A549 treated with ZK216348 at 1 μM for 4 hours (cell line): ENCODE measurements around the gene TRIM49D2. TPM values are rescaled to one million over a fixed set of nuclear protein-coding genes. Genes with fewer than 3 reads are reported as not detected.

ENCODE experiments used
- total RNA-seq: library from RNA; stranded (reverse); fragments of 200-300 nt; extraction: Qiagen RNA extraction; gene quantifications from 5 replicates; pipeline ENCODE4 v1.2.3, GENCODE V29; 2022; ENCODE audit warnings: low read depth

Gene TRIM49D2
- total RNA-seq = not detected in 5 replicates

GRCh38 chr11:89923764-89924163, at the start of gene TRIM49D2:
TRIM49D2 (plus strand) TSS chr11:89924064; CDS start chr11:89926762, 2,698 bp downstream.

GRCh38 chr11:89922195-89922660, 1.6 kb upstream of the TRIM49D2 start, which contains the start of gene TRIM49D1:
TRIM49D1 (minus strand) TSS chr11:89922245; CDS start chr11:89917710, 4,535 bp downstream.

GRCh38 chr11:89965737-89966136, 41.9 kb downstream of the TRIM49D2 start, which contains the start of gene TRIM64:
TRIM64 (plus strand) TSS chr11:89966037; CDS start chr11:89968504, 2,467 bp downstream.

Other genes starting within 250 kb of the TRIM49D2 start
- not detected in 5 replicates for gene TRIM77, start 213.8 kb upstream of the TRIM49D2 start, total RNA-seq
- not detected in 5 replicates for gene TRIM49, start 115.5 kb upstream of the TRIM49D2 start, total RNA-seq
- not detected in 5 replicates for gene TRIM64B, start 45.6 kb upstream of the TRIM49D2 start, total RNA-seq
- 0.09 TPM in 1 of 5 replicates, not detected in the others for gene TRIM49D1, start 1.8 kb upstream of the TRIM49D2 start, total RNA-seq
- gene TRIM64, start 42.0 kb downstream of the TRIM49D2 start, total RNA-seq = not detected in 5 replicates
- not detected in 5 replicates for gene TRIM49C, start 107.0 kb downstream of the TRIM49D2 start, total RNA-seq
- gene UBTFL1, start 161.9 kb downstream of the TRIM49D2 start, total RNA-seq = not detected in 5 replicates
- not detected in 5 replicates for gene NAALAD2, start 210.6 kb downstream of the TRIM49D2 start, total RNA-seq